Smooth muscle cell (in vitro differentiated cells): Measurements from ENCODE around the gene ATP5MC2. TPM values are rescaled to one million over a fixed set of nuclear protein-coding genes. Genes with fewer than 3 reads are reported as not detected.
"Not testable (repeated sequence)": the region's sequence is repeated elsewhere in the genome, so short reads cannot be mapped to it uniquely, and the experiment has no call there.

Source experiments
- DNase-seq: peaks from one replicate; lab custom pipeline; 2025; ENCODE audit not compliant: unreplicated experiment; lab: John Stamatoyannopoulos, UW
- H2AFZ ChIP-seq: fragments of 200-600 bp; sonication (generic); 2 replicates; pipeline ENCODE4 v1.6.0; 2016; ENCODE audit warnings: antibody characterized with exemption, low read depth, mild to moderate bottlenecking
- H3F3A ChIP-seq: fragments of 200-600 bp; sonication (generic); 2 replicates; pipeline ENCODE4 v1.6.0; 2017; ENCODE audit warnings: antibody characterized with exemption, low read depth
- H3K27ac ChIP-seq: fragments of 200-600 bp; sonication (generic); 2 replicates; pipeline ENCODE4 v1.5.1; 2016; ENCODE audit warnings: low read depth, mild to moderate bottlenecking
- H3K27me3 ChIP-seq: fragments of 200-600 bp; sonication (generic); 2 replicates; pipeline ENCODE4 v1.6.1; 2016; ENCODE audit warnings: low read depth, mild to moderate bottlenecking
- H3K36me3 ChIP-seq: fragments of 200-600 bp; sonication (generic); 2 replicates; pipeline ENCODE4 v1.5.1; 2016; ENCODE audit warnings: low read depth
- H3K4me1 ChIP-seq: fragments of 200-600 bp; sonication (generic); 2 replicates; pipeline ENCODE4 v1.5.1; 2016; ENCODE audit warnings: low read depth
- H3K4me2 ChIP-seq: fragments of 200-600 bp; sonication (generic); 2 replicates; pipeline ENCODE4 v1.6.0; 2016; ENCODE audit warnings: mild to moderate bottlenecking
- H3K4me3 ChIP-seq: fragments of 200-600 bp; sonication (generic); 2 replicates; pipeline ENCODE4 v1.5.1; 2016; ENCODE audit warnings: mild to moderate bottlenecking
- H3K79me2 ChIP-seq: fragments of 200-600 bp; sonication (generic); 2 replicates; pipeline ENCODE4 v1.6.0; 2016; ENCODE audit warnings: low read depth, mild to moderate bottlenecking
- H3K9ac ChIP-seq: fragments of 200-600 bp; sonication (generic); 2 replicates; pipeline ENCODE4 v1.6.0; 2016; ENCODE audit warnings: low read depth
- H3K9me3 ChIP-seq: fragments of 200-600 bp; sonication (generic); replicated peaks from 2 replicates; pipeline ENCODE4 v1.5.1; 2016; ENCODE audit warnings: low read depth
- H4K20me1 ChIP-seq: fragments of 200-600 bp; sonication (generic); 2 replicates; pipeline ENCODE4 v1.6.0; 2016; ENCODE audit warnings: low read depth
- CTCF ChIP-seq: fragments of 200-600 bp; sonication (generic); IDR thresholded peaks from 2 replicates; pipeline ENCODE4 v1.5.1; 2017; ENCODE audit warnings: borderline replicate concordance, mild to moderate bottlenecking, antibody characterized with exemption; ENCODE audit not compliant: insufficient read depth, poor library complexity, severe bottlenecking
- WGBS: methylation state at CpG from one replicate; pipeline ENCODE4 v1.1.7; 2016; ENCODE audit warnings: low lambda C conversion rate; 5-methylcytosine and 5-hydroxymethylcytosine counted together
- polyA plus RNA-seq: library from polyadenylated mRNA; unstranded; fragments of >200 nt; fragmentation: Nextera tagmentation; extraction: Ambion mirVana; gene quantifications from 2 replicates; pipeline ENCODE4 v1.2.1, GENCODE V29; 2016
- total RNA-seq: library from RNA; depleted of rRNA; stranded (reverse); fragments of >200 nt; gene quantifications from 2 replicates; pipeline ENCODE4 v1.2.3, GENCODE V29; 2014

Gene ATP5MC2
- total and polyA plus RNA-seq, 2 experiments from 2014 or later, result 261 to 320 TPM

GRCh38 chr12:53651737-53652136 is 24.1 kb downstream of the ATP5MC2 start:
- TF ChIP-seq CTCF, result no peak
- H3K36me3 ChIP-seq, result no peaks in the 10 kb centered on the region
- H3K27ac ChIP-seq, result no peak overlapping the region
- no peak overlapping the region for H3K4me3 ChIP-seq
- H3K4me2 ChIP-seq, result no peak overlapping the region
- no peaks in the 10 kb centered on the region for H3K4me1 ChIP-seq
- no peaks in the 10 kb centered on the region for H3K79me2 ChIP-seq
- 70% methylated on average over 1 of the region's 1 CpG for WGBS
- no peak overlapping the region for H3K9ac ChIP-seq
- no peaks in the 10 kb centered on the region for H4K20me1 ChIP-seq
- H2AFZ ChIP-seq, result no peak overlapping the region
- no peak for DNase-seq
- no peaks in the 10 kb centered on the region for H3K9me3 ChIP-seq
- no peaks in the 10 kb centered on the region for H3F3A ChIP-seq
- H3K27me3 ChIP-seq, result no peaks in the 10 kb centered on the region

- H2AFZ ChIP-seq, H4K20me1 ChIP-seq, H3K27ac ChIP-seq, H3K9me3 ChIP-seq, H3K4me1 ChIP-seq, H3K36me3 ChIP-seq, H3F3A ChIP-seq, DNase-seq, H3K79me2 ChIP-seq, H3K4me2 ChIP-seq, H3K9ac ChIP-seq, H3K4me3 ChIP-seq, H3K27me3 ChIP-seq: not testable (repeated sequence)
- WGBS, result 90% methylated on average over 4 of the region's 4 CpGs
These were observed 29.6 kb downstream of the ATP5MC2 start for GRCh38 chr12:53646300-53646699.

- H3K9me3 ChIP-seq, result no peaks in the 10 kb centered on the region
- no peaks in the 10 kb centered on the region for H3K79me2 ChIP-seq
- H3K4me2 ChIP-seq, result no peak overlapping the region
- no peak for DNase-seq
- H3K36me3 ChIP-seq, result no peaks in the 10 kb centered on the region
- TF ChIP-seq CTCF, result no peak
- WGBS, result 91% methylated on average over 3 of the region's 3 CpGs
- H3K27me3 ChIP-seq, result no peaks in the 10 kb centered on the region
- H3K4me3 ChIP-seq, result no peak overlapping the region
- H2AFZ ChIP-seq, result no peak overlapping the region
- no peaks in the 10 kb centered on the region for H4K20me1 ChIP-seq
- no peaks in the 10 kb centered on the region for H3K4me1 ChIP-seq
- H3K27ac ChIP-seq, result no peak overlapping the region
- H3F3A ChIP-seq, result no peaks in the 10 kb centered on the region
- H3K9ac ChIP-seq, result no peak overlapping the region
These were observed 30.7 kb downstream of the ATP5MC2 start for GRCh38 chr12:53645165-53645564.

GRCh38 chr12:53644133-53644532 is 31.8 kb downstream of the ATP5MC2 start:
- H2AFZ ChIP-seq, result no peak overlapping the region
- H3K4me2 ChIP-seq, result no peak overlapping the region

More at GRCh38 chr12:53644133-53644532, 31.8 kb downstream of the ATP5MC2 start:
- Histone ChIP-seq H3K36me3 (no peaks in the 10 kb centered on the region), H3K4me1 (no peaks in the 10 kb centered on the region), H4K20me1 (no peaks in the 10 kb centered on the region), H3K79me2 (no peaks in the 10 kb centered on the region), H3K9me3 (no peaks in the 10 kb centered on the region), H3K9ac (no peak overlapping the region), H3K27ac (no peak overlapping the region), H3K4me3 (no peak overlapping the region), H3K27me3 (no peaks in the 10 kb centered on the region), H3F3A (no peaks in the 10 kb centered on the region)
- DNase-seq, result no peak
- whole genome bisulfite sequencing, result 92% methylated on average over 3 of the region's 3 CpGs
- TF ChIP-seq CTCF, result no peak
